Breast epithelium (tissue), 3 donors: Measurements from ENCODE around the gene USP3.

Experiments
- CTCF ChIP-seq, 3 donors: fragments of 450-650 bp; IDR thresholded peaks; one replicate each; pipeline ENCODE4 v1.5.1; 2016 to 2017; ENCODE audit warnings: antibody characterized with exemption in 3 of 3, mild to moderate bottlenecking in 3 of 3, moderate library complexity in 3 of 3
- POLR2A ChIP-seq: fragments of 450-650 bp; IDR thresholded peaks from one replicate; pipeline ENCODE4 v1.6.1; 2016; ENCODE audit warnings: antibody characterized with exemption, mild to moderate bottlenecking, moderate library complexity
- POLR2AphosphoS5 ChIP-seq, 3 donors: sonication (generic); formaldehyde crosslinking; IDR thresholded peaks; one replicate each; pipeline ENCODE4 v1.6.1; 2017; ENCODE audit warnings: antibody characterized with exemption in 3 of 3

GRCh38 chr15:63610209-63610841, 105.9 kb downstream of the USP3 start:
- TF ChIP-seq POLR2A (no peak), CTCF (IDR thresholded peaks at IDR 0.05) (peak; percentile 65 to 72 (median 69)), POLR2AphosphoS5 (IDR thresholded peaks at IDR 0.05) (no peak)
